Heart left ventricle (tissue), 13 donors: Measurements from ENCODE around the gene TTC22.

ENCODE experiments used
- POLR2A ChIP-seq, 2 donors: fragments of 450-650 bp; IDR thresholded peaks; one replicate each; pipeline ENCODE4 v1.6.1; 2017; ENCODE audit warnings: antibody characterized with exemption in 2 of 2, mild to moderate bottlenecking in 2 of 2, moderate library complexity in 2 of 2
- TF ChIP-seq, protein P1 (sequence below), 12 donors: fragments of 200-600 bp; sonication (generic) in 4 of 12; IDR thresholded peaks; one replicate each; pipeline versions ENCODE4 v1.5.0 to v1.8.0; 2018 to 2022; ENCODE audit warnings: antibody characterized with exemption in 12 of 12, mild to moderate bottlenecking in 5 of 12
- donor health status: ischemic (EF 13 %, LVEDD 7.1; RV severe dilation, severe dysfunction).
- donor health status: DM: no; HTN: yes; CAD: no.
- donor health status: DM: no; HTN: no; CAD: no.
- donor health status: ischemic (EF 25% LVEDD 6.9; RV normal size, moderate dysfunction).
- donor health status: ischemic (EF 25% LVEDD 5.7; RV mildly dilated, moderate dysfunction).
- donor health status: ischemic (EF 35%, LVEDD 5.7; RV mildly dilated, moderate dysfunction).
- donor health status: nonischemic (EF 11% LVEDD 7.7; RV severe dilation, severe dysfunction).
- donor health status: DM: yes; HTN: yes; CAD: no.
- donor health status: PGD.
- donor health status: ischemic (EF 29% LVEDD 5.4; RV normal size, mild dysfunction).
- donor health status: nonischemic (EF 23%, LVEDD 6.1; RV moderate dilation, normal function).

DNA sequence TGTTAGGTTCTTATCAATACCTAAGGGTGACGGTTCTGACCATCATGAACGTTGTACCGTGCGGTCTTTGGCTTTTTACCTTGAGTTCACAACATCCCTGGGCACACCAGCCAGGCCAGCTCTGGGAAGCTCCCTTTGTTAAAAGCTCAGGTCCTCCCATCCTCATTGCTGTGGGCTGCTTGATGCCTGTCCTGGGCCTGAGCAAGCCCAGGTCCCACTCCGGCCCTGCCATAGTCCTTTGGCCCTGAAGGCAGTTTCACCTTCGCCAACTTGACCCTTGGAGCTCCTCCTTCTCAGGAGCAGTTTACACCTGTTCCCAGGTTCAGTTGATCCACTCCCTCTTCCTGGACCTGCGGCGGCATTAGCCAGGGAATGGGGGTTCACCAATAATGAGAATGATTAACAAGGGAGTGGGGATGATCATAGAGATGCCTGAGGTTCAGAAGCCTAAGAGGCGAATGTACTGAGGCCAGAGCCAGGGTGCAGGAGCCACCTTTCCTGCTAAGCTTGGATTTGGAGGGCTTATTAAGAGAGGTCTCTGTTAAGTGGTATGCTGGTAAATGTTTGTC, 45.7 kb upstream of the TTC22 start:
- TF ChIP-seq, protein P1, sequence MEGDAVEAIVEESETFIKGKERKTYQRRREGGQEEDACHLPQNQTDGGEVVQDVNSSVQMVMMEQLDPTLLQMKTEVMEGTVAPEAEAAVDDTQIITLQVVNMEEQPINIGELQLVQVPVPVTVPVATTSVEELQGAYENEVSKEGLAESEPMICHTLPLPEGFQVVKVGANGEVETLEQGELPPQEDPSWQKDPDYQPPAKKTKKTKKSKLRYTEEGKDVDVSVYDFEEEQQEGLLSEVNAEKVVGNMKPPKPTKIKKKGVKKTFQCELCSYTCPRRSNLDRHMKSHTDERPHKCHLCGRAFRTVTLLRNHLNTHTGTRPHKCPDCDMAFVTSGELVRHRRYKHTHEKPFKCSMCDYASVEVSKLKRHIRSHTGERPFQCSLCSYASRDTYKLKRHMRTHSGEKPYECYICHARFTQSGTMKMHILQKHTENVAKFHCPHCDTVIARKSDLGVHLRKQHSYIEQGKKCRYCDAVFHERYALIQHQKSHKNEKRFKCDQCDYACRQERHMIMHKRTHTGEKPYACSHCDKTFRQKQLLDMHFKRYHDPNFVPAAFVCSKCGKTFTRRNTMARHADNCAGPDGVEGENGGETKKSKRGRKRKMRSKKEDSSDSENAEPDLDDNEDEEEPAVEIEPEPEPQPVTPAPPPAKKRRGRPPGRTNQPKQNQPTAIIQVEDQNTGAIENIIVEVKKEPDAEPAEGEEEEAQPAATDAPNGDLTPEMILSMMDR (IDR thresholded peaks at IDR 0.05) = no peak
- TF ChIP-seq POLR2A (IDR thresholded peaks at IDR 0.05) = no peak
